Epithelial cell of esophagus (primary cell): Measurements from ENCODE around the gene C19orf85.

Experiments
- DNase-seq: peaks from one replicate; pipeline ENCODE4 v3.0.0; 2010; ENCODE audit warnings: low read depth
- H3K4me3 ChIP-seq: 2 replicates; pipeline ENCODE4 v1.5.1; 2011; ENCODE audit warnings: mild to moderate bottlenecking, low read length, control low read depth
- CTCF ChIP-seq: IDR thresholded peaks from 2 replicates; pipeline ENCODE4 v1.5.1; 2011; ENCODE audit warnings: low read depth, mild to moderate bottlenecking, low read length, control low read depth, inconsistent platforms; ENCODE audit not compliant: insufficient read depth; ENCODE audit errors: missing control alignments

Gene C19orf85

GRCh38 chr19:55455576-55456235 is 8.8 kb downstream of the C19orf85 start:
- TF ChIP-seq CTCF = no peak
- no peak overlapping the region for H3K4me3 ChIP-seq

GRCh38 chr19:55454787-55455243 is 9.7 kb downstream of the C19orf85 start:
- no peak overlapping the region for H3K4me3 ChIP-seq
- DNase-seq = peak; percentile 59
- peak; percentile 82 for TF ChIP-seq CTCF

More at GRCh38 chr19:55455576-55456235, 8.8 kb downstream of the C19orf85 start:
- DNase-seq = no peak

DNA sequence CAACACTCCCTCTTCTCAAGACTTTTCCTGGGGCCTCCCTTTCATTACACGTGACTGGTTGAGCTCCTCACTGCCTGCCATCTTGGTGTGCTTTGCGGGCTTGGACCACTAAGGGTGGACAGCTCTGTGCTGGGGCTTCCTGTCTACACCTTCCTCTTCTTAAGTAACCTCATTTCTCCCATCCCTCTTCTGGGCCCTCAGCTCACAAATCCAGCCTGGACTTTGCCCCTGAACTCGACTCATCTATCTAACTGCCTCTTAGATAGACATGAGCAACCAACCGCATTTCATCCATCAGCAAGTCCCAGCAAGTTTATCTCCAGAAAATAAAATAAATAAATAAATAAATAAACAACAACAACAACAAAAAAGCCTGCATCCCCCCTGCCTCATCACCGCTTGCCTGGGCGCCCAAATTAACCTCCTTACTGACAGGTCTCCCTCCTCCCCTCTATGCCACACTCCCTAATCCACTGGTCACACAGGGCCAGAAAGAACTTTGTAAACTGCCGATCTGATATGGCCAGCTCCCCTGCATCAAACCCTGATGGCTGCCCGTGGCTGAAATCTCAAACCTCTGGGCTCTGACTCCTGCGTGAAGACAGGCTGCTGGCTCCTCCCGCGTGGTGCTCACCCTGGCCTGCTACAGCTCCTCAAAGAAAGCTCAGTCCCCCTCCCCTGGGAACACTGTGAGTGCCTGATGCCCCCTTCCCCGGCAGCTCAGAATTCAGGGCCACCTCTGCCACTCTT is 10.9 kb downstream of the C19orf85 start:
- H3K4me3 ChIP-seq = no peak overlapping the region
- TF ChIP-seq CTCF = no peak
- DNase-seq = no peak

- TF ChIP-seq CTCF = no peak
- peak; percentile 65 for DNase-seq
- no peak overlapping the region for H3K4me3 ChIP-seq
These were observed 11.7 kb downstream of the C19orf85 start for GRCh38 chr19:55452749-55453346.

DNA sequence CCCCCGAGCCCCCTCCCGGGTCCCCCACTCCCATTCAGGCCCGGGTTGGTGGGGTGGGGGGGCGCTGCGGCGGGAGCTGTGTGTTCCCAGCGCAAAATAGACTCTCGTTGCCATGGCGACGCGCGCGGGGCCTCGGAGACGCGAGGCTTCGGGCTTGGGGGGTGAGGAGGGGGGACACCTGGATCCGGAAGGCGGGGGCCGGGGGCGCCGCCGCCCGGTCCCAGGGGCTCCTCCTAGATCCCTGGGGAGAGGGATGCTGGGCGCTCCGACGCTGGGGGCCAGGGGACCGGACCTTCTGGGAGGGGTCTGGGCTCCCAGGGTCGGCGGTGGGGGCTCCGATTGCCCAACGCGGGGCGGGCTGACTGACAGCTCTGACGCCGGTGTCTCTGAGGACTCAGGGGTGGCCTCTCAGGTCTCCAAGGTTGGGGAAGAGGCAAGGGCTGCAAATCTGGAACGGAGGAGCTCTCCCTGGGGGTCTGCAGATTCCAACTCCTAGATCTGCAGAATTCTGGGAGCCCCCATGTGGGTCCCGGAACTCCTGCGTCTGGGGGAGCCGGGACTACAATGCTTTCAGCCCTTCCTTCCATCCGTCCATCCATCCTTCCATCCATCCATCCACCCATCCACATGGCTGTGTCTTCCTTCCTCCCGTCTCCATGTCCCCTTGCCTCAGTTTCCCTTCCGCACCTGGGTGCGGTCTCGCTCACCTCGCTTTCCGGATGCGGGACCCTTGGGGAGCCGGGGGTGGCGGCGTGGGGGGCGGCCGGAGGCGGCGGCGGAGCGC is 12.4 kb downstream of the C19orf85 start:
- TF ChIP-seq CTCF = no peak
- no peak for DNase-seq
- no peak overlapping the region for H3K4me3 ChIP-seq

- no peak for DNase-seq
- no peak overlapping the region for H3K4me3 ChIP-seq
- no peak for TF ChIP-seq CTCF
These were observed 13.2 kb downstream of the C19orf85 start for GRCh38 chr19:55451163-55451964.
